Mucosa of gallbladder (tissue), 1 donor: Measurements from ENCODE around the gene ARL6IP4. TPM values are rescaled to one million over a fixed set of nuclear protein-coding genes. Genes with fewer than 3 reads are reported as not detected.
"Not testable (repeated sequence)": the region's sequence is repeated elsewhere in the genome, so short reads cannot be mapped to it uniquely, and the experiment has no call there.

Source experiments
- DNase-seq: peaks from one replicate; pipeline ENCODE4 v3.0.0-alpha.2; 2020; ENCODE audit warnings: low spot score
- total RNA-seq: library from RNA; stranded (reverse); gene quantifications from one replicate; pipeline ENCODE4 v1.2.1, GENCODE V29; 2021
- donor health status: DM: no; HTN: no; CAD: no.

Gene ARL6IP4
- total RNA-seq, 1 donor from 2014 or later, result 169 TPM

- no peak for DNase-seq
Observed at GRCh38 chr12:123010681-123011080, 30.2 kb downstream of the ARL6IP4 start.

- no peak for DNase-seq
Observed at GRCh38 chr12:123011701-123012100, 31.2 kb downstream of the ARL6IP4 start.

DNA sequence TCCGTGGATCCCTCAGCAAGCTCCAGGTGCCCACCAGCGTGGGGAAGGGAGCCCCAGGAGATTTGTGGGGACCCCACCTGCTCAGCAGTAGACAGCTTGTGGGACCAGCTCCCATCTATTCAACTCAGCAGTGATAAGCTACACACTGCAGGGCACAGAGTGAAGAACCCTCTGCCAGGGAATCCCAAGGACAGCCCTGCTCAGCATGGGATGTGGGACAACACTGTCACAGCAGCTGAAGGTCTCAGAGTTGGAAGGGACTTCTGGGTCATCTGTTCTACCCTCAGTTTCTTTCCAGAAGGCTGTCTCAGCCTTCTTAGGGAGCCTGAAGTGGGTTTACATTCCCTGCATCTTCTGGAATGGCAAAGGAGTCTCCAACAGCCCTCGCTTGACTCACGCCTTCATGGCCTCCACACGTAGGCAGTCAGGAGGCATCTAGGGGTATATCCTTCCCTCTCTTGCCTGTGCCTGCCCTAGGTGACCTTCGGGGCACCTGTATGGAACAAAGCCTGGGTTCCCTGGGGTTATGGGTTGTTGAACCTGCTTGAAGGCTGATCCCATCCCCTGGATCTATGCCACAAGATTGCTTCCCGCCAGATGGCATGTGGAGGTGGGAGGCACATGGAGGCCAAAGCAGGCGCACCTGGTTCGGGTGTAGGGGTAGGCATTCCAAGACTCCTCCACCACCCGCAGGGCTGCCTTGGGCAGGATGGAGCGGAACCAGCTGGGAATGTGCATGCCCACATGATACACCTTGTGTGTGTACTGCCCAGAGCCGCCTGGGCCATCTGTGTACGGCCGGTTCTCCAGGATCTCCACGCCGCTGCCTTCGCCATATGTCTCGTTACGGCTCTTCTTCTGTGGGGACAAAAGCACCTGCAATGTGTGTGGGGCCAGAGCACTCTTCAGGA is 33.0 kb downstream of the ARL6IP4 start:
- DNase-seq, result no peak

DNA sequence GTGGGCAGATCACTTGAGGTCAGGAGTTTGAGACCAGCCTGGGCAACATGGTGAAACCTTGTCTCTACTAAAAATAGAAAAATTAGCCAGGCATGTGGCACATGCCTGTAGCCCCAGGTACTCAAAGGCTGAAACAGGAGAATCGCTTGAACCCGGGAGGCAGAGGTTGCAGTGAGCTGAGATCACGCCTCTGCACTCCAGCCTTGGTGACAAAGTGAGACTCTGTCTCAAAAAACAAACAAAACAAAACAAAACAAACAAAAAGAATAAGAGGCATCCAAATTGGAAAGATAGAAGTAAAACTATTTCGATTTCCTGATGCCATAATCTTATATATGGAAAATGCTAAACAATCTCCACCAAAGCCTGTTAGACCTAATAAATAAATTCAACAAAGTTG is 34.0 kb downstream of the ARL6IP4 start:
- not testable (repeated sequence) for DNase-seq

GRCh38 chr12:123017753-123018152 is 37.3 kb downstream of the ARL6IP4 start:
- no peak for DNase-seq

GRCh38 chr12:123019841-123020138 is 39.3 kb downstream of the ARL6IP4 start:
- no peak for DNase-seq

- DNase-seq, result no peak
Observed at GRCh38 chr12:123021688-123022604, 41.5 kb downstream of the ARL6IP4 start.

- no peak for DNase-seq
Observed at GRCh38 chr12:123022846-123023245, 42.4 kb downstream of the ARL6IP4 start.

GRCh38 chr12:123024819-123025391 is 44.4 kb downstream of the ARL6IP4 start:
- DNase-seq, result no peak

DNA sequence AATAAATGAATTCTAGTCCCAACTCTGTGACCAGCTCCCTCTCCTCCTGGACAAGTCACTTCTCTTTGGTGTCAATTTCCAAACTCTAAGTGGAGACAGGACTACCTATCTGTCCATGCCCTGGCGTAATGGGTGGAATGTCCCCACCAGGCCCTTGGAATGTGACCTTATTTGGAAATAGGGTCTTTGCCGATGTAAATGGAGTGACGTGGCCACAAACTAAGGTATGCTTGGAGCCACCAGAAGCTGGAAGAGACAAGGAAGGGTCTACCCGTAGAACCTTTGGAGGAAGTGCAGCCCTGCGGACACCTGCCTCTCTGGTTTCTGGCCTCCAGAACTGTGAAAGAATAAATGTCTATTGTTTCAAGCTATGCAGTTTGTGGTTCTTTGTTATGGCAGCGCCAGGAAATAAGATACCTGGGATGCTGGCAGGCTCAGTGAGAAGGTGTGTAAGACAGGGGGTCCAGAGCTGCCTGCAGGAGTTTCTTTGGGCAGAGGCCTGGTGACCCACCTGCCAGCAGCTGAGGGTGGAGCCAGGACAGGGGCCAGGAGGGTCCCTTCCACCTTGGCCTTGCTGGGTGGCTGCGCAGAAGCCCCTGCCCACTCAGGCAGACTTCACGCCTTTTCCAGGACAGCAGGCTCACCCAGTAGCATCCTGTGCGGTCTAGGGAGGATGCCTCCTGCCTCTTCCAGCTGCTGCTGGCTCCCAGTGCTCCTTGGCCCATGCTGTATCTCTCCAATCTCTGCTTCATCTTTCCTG is 45.8 kb downstream of the ARL6IP4 start:
- DNase-seq, result no peak

DNA sequence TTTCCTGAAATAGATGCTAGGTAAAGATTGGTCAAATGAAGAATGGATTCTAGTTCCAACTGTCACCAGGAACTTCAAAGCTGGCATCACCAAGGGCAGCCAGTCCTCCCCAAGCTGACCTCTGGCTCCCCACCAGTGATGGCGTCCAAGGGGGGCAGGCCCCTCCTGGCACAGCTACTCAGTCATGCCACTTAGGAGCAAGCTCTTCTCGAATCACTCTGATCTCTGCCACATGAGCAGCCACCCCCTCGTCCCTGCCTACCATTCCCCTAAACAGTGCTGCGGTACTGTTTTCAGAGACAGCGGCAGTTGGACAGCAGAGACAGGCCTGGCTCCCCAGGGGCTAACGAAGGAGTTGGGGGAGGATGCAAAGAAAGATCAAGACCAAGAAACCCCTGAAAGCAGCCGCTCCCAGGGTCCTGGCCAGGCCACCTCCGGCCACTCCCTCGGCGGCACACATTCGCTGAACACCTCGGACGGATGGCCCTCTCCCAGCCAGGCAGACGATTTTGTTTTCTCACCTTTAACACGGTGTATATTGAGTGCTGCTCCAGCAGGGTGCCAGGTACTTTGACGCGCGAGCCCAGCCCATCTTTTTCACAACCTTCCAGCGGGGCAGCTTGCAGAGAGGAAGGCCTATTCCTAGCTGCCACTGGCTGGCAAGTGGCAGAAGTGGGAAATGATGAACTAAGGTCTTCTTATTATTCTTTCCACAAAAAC is 47.4 kb downstream of the ARL6IP4 start:
- no peak for DNase-seq

GRCh38 chr12:123028475-123028874 is 48.0 kb downstream of the ARL6IP4 start:
- DNase-seq, result no peak

DNA sequence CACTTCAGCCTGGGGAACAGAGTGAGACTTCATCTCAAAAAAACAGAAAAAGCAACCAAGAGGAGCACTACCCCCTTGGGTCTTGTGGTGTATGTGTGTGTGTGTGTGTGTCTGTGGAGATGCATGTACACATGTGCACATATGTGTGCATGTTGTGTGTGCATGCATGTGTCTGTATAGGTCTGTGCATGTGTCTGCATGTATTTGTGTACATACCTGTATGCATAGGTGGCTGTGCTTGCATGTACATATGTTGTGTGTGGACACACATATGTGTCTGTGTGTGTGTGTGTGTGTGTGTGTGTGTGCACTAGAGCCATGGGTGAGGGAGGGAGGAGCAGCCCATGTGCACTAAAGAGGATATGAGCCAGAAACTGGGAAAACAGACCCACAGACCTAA is 49.1 kb downstream of the ARL6IP4 start:
- DNase-seq, result no peak

- no peak for DNase-seq
Observed at GRCh38 chr12:123030686-123031085, 50.2 kb downstream of the ARL6IP4 start.

DNA sequence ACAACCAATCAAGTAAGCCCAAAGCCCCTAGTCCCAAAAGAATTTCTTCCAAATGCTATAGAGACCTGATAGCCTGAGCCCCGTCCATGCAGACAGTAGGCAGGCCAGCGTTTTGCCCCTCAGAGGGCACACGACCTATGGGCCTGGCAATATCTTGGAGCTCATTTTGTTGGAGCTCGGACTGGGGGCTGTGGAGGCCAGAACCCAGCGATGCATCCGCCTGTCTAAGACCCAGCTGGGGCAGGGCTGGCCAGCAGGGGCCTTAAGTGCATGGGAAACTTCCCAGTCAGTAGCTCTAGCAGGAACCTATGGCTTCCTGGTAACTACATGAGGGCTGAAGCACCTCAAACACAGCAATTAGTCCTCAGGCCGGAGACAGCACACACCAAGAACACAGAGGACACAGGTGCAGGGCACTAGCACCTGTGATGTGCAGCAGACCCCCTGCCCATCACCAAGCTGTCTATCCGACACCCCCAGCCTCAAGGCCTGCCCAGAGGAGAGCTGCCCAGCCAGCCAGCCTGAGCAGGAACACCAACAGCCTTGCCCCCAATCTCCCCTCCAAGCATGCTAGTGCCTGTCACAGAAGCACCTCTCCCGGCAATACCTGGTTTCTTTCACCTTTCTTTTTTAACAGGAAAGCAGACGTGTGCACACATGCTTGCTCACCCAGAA is 50.8 kb downstream of the ARL6IP4 start:
- DNase-seq, result no peak

Other genes with a start within 250 kb of the ARL6IP4 start
- 0.20 TPM for gene HCAR1, start 249.8 kb upstream of the ARL6IP4 start, total RNA-seq
- 38.0 TPM for gene DENR, start 227.9 kb upstream of the ARL6IP4 start, total RNA-seq
- gene CCDC62, start 206.1 kb upstream of the ARL6IP4 start, total RNA-seq, result 0.32 TPM
- 115 TPM for gene HIP1R, start 145.2 kb upstream of the ARL6IP4 start, total RNA-seq
- 45.8 TPM for gene VPS37B, start 84.6 kb upstream of the ARL6IP4 start, total RNA-seq
- 11.6 TPM for gene ABCB9, start 14.2 kb upstream of the ARL6IP4 start, total RNA-seq
- gene OGFOD2, start 5.4 kb upstream of the ARL6IP4 start, total RNA-seq, result 32.5 TPM
- gene PITPNM2, start 170.4 kb downstream of the ARL6IP4 start, total RNA-seq, result 12.8 TPM